SK-N-SH treated with all-trans-retinoic acid at 6 μM for 48 hours (cell line): ENCODE data around the gene UNC5C.

Source experiments
- ATAC-seq: fragments of 200-7000 bp; cut with Tn5 transposase; 3 replicates; pipeline ENCODE4 v1.9.1; 2020; ENCODE audit warnings: mild to moderate bottlenecking, moderate library complexity
- ARNTL ChIP-seq: fragments of 450-650 bp; formaldehyde crosslinking; IDR thresholded peaks from 2 replicates; pipeline ENCODE4 v1.5.0; 2020; ENCODE audit warnings: low read depth, mild to moderate bottlenecking, moderate library complexity, borderline replicate concordance
- CSDC2 ChIP-seq: fragments of 250-450 bp; sonication (Bioruptor Pico); IDR thresholded peaks from 2 replicates; pipeline ENCODE4 v1.5.0; 2020; ENCODE audit warnings: mild to moderate bottlenecking, moderate library complexity
- ESRRG ChIP-seq: fragments of 250-450 bp; sonication (Bioruptor Pico); IDR thresholded peaks from 2 replicates; pipeline ENCODE4 v1.6.1; 2021; ENCODE audit warnings: mild to moderate bottlenecking
- GLIS3 ChIP-seq: fragments of 250-450 bp; sonication (Bioruptor Pico); IDR thresholded peaks from 2 replicates; pipeline ENCODE4 v1.5.0; 2020; ENCODE audit warnings: mild to moderate bottlenecking, moderate library complexity
- ISL1 ChIP-seq: fragments of 250-450 bp; sonication (Bioruptor Pico); IDR thresholded peaks from 2 replicates; pipeline ENCODE4 v2.1.2; 2022; ENCODE audit warnings: mild to moderate bottlenecking, moderate library complexity
- OSR1 ChIP-seq: fragments of 250-450 bp; sonication (Bioruptor Pico); IDR thresholded peaks from 2 replicates; pipeline ENCODE4 v1.8.0; 2022; ENCODE audit warnings: moderate library complexity, mild to moderate bottlenecking, inconsistent platforms
- PPARA ChIP-seq: fragments of 250-450 bp; sonication (Bioruptor Pico); IDR thresholded peaks from 2 replicates; pipeline ENCODE4 v1.5.0; 2020; ENCODE audit warnings: mild to moderate bottlenecking, borderline replicate concordance
- RARB ChIP-seq: fragments of 250-450 bp; sonication (Bioruptor Pico); IDR thresholded peaks from 2 replicates; pipeline ENCODE4 v1.8.0; 2021; ENCODE audit warnings: mild to moderate bottlenecking, moderate library complexity
- TCF4 ChIP-seq: fragments of 250-450 bp; sonication (Bioruptor Pico); IDR thresholded peaks from 2 replicates; pipeline ENCODE4 v1.8.0; 2021; ENCODE audit warnings: mild to moderate bottlenecking, moderate library complexity, borderline replicate concordance
- ZC3H10 ChIP-seq: fragments of 250-450 bp; sonication (Bioruptor Pico); IDR thresholded peaks from 2 replicates; pipeline ENCODE4 v1.5.1; 2021; ENCODE audit warnings: mild to moderate bottlenecking, moderate library complexity
- ZFP30 ChIP-seq: fragments of 450-650 bp; formaldehyde crosslinking; IDR thresholded peaks from 2 replicates; pipeline ENCODE4 v1.5.0; 2022; ENCODE audit warnings: mild to moderate bottlenecking, moderate library complexity
- ZNF565 ChIP-seq: fragments of 450-650 bp; formaldehyde crosslinking; conservative IDR thresholded peaks from 2 replicates; pipeline ENCODE4 v1.5.0; 2020; ENCODE audit warnings: low read depth, mild to moderate bottlenecking, moderate library complexity
- ZNF8 ChIP-seq: fragments of 450-650 bp; formaldehyde crosslinking; IDR thresholded peaks from 2 replicates; pipeline ENCODE4 v1.5.0; 2020; ENCODE audit warnings: mild to moderate bottlenecking, moderate library complexity
- TF ChIP-seq, protein P1 (sequence below): fragments of 250-450 bp; sonication (Bioruptor Pico); IDR thresholded peaks from 2 replicates; pipeline ENCODE4 v1.5.0; 2020; ENCODE audit warnings: mild to moderate bottlenecking, moderate library complexity
- TF ChIP-seq, protein P2 (sequence below): fragments of 250-450 bp; sonication (Bioruptor Pico); IDR thresholded peaks from 2 replicates; pipeline ENCODE4 v1.8.0; 2021; ENCODE audit warnings: low read depth, mild to moderate bottlenecking, moderate library complexity, borderline replicate concordance
- TF ChIP-seq, protein P3 (sequence below): fragments of 250-450 bp; sonication (Bioruptor Pico); IDR thresholded peaks from 2 replicates; pipeline ENCODE4 v1.8.0; 2020; ENCODE audit warnings: mild to moderate bottlenecking, moderate library complexity, borderline replicate concordance
- TF ChIP-seq, protein P4 (sequence below): fragments of 250-450 bp; sonication (Bioruptor Pico); IDR thresholded peaks from 2 replicates; pipeline ENCODE4 v1.5.1; 2021; ENCODE audit warnings: mild to moderate bottlenecking, moderate library complexity

The UNC5C gene

DNA sequence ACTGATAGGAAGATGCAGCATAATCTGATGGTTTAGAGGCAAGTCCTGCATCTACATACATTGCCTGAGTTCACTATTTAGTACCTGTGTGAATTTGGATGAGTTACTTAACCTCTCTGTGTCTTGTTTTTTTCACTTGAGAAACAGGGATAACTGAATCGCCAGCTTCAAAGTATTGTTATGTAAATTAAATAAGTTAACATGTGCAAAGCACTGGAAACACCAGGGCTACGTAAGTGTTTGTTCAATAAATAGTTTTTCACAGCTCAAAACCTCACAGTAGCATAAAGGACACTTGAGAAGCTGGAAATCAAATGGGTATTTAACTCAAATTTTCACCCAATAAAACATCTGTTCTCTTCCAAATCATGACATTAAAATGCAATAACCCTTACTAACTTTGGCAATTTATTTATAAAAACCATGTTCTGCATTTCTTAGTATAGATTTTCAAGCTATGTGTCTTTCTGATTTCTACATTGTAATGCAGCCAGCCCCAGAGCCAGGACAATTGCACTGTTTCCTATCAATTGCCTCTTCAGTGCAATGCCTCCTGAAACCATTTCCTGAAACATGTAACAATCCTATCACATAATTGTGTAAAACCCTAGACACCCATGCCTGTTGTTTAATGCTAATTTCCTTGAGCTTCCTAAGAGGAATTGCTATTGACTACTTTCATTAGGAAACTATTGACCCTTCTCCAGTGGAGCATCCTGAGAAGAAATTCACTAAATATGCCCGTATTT is 177.1 kb downstream of the UNC5C start (continued):
- TF ChIP-seq, protein P1, sequence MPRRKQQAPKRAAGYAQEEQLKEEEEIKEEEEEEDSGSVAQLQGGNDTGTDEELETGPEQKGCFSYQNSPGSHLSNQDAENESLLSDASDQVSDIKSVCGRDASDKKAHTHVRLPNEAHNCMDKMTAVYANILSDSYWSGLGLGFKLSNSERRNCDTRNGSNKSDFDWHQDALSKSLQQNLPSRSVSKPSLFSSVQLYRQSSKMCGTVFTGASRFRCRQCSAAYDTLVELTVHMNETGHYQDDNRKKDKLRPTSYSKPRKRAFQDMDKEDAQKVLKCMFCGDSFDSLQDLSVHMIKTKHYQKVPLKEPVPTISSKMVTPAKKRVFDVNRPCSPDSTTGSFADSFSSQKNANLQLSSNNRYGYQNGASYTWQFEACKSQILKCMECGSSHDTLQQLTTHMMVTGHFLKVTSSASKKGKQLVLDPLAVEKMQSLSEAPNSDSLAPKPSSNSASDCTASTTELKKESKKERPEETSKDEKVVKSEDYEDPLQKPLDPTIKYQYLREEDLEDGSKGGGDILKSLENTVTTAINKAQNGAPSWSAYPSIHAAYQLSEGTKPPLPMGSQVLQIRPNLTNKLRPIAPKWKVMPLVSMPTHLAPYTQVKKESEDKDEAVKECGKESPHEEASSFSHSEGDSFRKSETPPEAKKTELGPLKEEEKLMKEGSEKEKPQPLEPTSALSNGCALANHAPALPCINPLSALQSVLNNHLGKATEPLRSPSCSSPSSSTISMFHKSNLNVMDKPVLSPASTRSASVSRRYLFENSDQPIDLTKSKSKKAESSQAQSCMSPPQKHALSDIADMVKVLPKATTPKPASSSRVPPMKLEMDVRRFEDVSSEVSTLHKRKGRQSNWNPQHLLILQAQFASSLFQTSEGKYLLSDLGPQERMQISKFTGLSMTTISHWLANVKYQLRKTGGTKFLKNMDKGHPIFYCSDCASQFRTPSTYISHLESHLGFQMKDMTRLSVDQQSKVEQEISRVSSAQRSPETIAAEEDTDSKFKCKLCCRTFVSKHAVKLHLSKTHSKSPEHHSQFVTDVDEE (CRISPR knock-in tag) = no peak
- TF ChIP-seq ZNF565 (CRISPR knock-in tag) (no peak), RARB (CRISPR knock-in tag) (no peak)

DNA sequence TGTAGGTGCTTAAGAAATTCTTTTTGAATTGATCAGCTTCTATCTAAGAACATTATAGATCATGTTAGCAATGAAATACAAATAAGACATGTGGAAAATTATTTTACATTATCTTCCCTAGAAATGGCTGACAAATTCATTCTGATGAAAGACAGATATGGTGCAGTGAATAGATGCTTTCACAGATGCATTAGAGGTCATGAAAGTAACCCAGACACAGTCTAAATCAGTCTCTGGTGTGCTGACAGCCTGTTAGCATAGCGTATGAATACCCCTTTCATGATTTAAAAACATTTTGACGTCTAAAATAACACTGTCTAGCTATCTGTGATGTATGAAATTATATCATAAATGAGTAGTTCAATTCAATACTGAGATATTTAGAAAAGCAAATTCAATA is 180.9 kb downstream of the UNC5C start:
- ATAC-seq = no peak
- peak; percentile 60 for TF ChIP-seq ISL1 (CRISPR knock-in tag)
- TF ChIP-seq TCF4 (CRISPR knock-in tag) = peak; percentile 59; the same call in 1 of the 2 replicates
- TF ChIP-seq, protein P2, sequence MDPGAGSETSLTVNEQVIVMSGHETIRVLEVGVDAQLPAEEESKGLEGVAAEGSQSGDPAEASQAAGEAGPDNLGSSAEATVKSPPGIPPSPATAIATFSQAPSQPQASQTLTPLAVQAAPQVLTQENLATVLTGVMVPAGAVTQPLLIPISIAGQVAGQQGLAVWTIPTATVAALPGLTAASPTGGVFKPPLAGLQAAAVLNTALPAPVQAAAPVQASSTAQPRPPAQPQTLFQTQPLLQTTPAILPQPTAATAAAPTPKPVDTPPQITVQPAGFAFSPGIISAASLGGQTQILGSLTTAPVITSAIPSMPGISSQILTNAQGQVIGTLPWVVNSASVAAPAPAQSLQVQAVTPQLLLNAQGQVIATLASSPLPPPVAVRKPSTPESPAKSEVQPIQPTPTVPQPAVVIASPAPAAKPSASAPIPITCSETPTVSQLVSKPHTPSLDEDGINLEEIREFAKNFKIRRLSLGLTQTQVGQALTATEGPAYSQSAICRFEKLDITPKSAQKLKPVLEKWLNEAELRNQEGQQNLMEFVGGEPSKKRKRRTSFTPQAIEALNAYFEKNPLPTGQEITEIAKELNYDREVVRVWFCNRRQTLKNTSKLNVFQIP = no peak
- TF ChIP-seq CSDC2 (CRISPR knock-in tag) = no peak

DNA sequence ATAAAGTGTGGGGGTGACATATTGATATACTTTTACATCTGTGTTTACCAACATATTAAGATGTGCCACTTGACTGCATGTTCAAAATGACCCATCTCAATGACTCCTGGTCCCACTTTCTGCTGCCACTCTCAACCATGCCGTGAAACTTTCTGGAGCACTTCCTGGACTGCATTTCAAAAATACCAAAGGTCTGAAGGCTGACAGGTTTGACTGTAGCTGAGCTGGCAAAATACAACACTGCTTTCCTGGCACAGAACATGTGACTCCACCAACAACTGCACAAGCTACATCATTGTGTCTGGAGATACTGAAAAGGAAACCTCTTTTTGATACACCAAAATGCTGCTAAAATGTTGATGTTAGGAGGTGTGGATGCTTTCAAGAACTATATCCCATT is 184.8 kb downstream of the UNC5C start:
- TF ChIP-seq, protein P2 = no peak
- TF ChIP-seq ZC3H10 (CRISPR knock-in tag) (no peak), OSR1 (no peak), ESRRG (CRISPR knock-in tag) (no peak)
- TF ChIP-seq, protein P3, sequence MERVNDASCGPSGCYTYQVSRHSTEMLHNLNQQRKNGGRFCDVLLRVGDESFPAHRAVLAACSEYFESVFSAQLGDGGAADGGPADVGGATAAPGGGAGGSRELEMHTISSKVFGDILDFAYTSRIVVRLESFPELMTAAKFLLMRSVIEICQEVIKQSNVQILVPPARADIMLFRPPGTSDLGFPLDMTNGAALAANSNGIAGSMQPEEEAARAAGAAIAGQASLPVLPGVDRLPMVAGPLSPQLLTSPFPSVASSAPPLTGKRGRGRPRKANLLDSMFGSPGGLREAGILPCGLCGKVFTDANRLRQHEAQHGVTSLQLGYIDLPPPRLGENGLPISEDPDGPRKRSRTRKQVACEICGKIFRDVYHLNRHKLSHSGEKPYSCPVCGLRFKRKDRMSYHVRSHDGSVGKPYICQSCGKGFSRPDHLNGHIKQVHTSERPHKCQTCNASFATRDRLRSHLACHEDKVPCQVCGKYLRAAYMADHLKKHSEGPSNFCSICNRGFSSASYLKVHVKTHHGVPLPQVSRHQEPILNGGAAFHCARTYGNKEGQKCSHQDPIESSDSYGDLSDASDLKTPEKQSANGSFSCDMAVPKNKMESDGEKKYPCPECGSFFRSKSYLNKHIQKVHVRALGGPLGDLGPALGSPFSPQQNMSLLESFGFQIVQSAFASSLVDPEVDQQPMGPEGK (CRISPR knock-in tag) = no peak
- TF ChIP-seq, protein P4, sequence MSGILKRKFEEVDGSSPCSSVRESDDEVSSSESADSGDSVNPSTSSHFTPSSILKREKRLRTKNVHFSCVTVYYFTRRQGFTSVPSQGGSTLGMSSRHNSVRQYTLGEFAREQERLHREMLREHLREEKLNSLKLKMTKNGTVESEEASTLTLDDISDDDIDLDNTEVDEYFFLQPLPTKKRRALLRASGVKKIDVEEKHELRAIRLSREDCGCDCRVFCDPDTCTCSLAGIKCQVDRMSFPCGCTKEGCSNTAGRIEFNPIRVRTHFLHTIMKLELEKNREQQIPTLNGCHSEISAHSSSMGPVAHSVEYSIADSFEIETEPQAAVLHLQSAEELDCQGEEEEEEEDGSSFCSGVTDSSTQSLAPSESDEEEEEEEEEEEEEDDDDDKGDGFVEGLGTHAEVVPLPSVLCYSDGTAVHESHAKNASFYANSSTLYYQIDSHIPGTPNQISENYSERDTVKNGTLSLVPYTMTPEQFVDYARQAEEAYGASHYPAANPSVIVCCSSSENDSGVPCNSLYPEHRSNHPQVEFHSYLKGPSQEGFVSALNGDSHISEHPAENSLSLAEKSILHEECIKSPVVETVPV = no peak
- peak; percentile 61 for ATAC-seq

DNA sequence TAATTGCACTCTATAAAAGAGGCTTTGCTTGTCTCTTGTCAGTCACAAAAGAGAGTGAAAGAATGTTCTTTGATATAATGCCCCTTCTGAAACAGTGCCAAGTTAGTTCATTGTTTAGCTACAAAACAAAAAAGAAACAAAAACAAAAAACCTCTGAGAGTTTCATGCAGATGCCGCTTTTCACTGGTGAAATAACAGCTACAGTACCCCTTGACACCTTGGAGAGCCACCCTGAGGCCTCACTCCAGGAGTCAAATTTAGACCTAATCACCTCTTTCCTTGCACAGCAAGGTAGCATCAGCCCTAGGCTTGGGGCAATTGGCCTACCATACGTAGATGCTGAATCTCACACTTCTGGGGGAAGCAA is 185.2 kb downstream of the UNC5C start:
- TF ChIP-seq ZFP30 (CRISPR knock-in tag) = no peak
- TF ChIP-seq, all 23 proteins: peak for 0
- ATAC-seq = peak; percentile 21

DNA sequence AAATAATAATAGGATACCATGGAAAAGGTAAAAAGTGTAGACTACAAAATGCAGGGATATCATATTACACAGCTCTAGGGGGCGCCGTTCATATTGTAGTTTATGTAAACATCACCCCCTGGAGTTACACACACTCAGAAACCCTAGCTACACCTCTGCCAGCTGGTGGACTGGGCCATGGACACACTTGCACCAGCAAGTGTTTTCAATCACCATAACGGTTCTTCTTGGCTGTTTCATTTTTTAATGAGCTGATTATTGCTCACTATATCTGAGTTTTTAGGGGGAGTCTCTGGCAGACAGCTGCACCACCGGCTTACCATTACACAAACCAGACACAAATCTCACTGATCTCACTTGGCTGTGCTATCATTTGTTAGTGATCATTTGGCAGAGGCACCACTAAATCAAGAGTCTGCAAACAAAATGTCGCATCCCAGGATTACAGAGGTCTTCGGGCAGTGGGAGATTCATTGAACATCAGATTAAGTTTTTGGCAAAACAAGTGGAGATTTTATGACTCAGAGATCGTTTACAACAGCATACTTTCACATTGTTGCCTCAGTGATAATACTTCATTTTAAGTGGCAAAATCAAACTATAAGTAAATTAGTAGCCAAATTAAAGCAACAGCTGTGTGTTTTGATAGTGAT is 185.7 kb downstream of the UNC5C start:
- TF ChIP-seq ZNF565 (CRISPR knock-in tag) = 0 out of 2 replicates have a peak, but pooled peaks have one; percentile 4
- TF ChIP-seq ZNF8 = no peak
- TF ChIP-seq, protein P4 = no peak
- peak; percentile 81 for TF ChIP-seq TCF4 (CRISPR knock-in tag)
- TF ChIP-seq, protein P1 (CRISPR knock-in tag) = peak; percentile 88
- no peak for TF ChIP-seq PPARA
- TF ChIP-seq GLIS3 (CRISPR knock-in tag) = 0 out of 2 replicates have a peak, but pooled peaks have one; percentile 31
- no peak for TF ChIP-seq ARNTL
- peak; percentile 74 for ATAC-seq
